Superior temporal gyrus (tissue), 1 donor: ENCODE measurements around the gene BACH2.
"Not testable (repeated sequence)": the region's sequence is repeated elsewhere in the genome, so short reads cannot be mapped to it uniquely, and the experiment has no call there.

Experiments used
- DNase-seq: peaks from one replicate; pipeline ENCODE4 v3.0.0-alpha.2; 2016; ENCODE audit errors: extremely low spot score

BACH2 gene

GRCh38 chr6:90126839-90127238 is 169.8 kb downstream of the BACH2 start:
- DNase-seq = peak; percentile 9

- peak; percentile 37 for DNase-seq
Measured at GRCh38 chr6:90126181-90126580, 170.5 kb downstream of the BACH2 start.

- peak; percentile 10 for DNase-seq
Measured at GRCh38 chr6:90124874-90125510, 171.7 kb downstream of the BACH2 start.

GRCh38 chr6:90123831-90124230 is 172.8 kb downstream of the BACH2 start:
- DNase-seq = no peak

GRCh38 chr6:90121982-90122381 is 174.7 kb downstream of the BACH2 start:
- no peak for DNase-seq

DNA sequence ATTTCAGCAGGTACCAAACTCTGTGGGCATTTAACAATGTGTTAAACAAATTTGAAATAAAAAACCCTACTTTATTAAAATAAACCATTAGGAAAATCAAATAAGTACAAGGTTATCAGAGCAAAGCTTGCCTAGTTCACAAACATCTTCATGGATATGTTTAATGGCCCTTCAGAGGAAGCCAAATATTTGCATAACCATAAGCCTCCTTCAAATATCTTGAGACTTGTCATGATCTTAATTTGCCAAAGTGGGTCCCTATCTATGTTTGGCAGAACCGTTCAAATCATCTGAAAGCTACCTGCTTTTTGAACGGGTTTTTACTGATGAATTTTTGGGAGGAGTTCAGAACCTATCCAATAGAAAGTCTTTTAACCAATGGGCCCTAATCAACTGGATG is 176.3 kb downstream of the BACH2 start:
- DNase-seq = no peak

- no peak for DNase-seq
Measured at GRCh38 chr6:90119618-90120017, 177.0 kb downstream of the BACH2 start.

GRCh38 chr6:90118581-90118980 is 178.1 kb downstream of the BACH2 start:
- no peak for DNase-seq

- no peak for DNase-seq
Measured at GRCh38 chr6:90118069-90118468, 178.6 kb downstream of the BACH2 start.

DNA sequence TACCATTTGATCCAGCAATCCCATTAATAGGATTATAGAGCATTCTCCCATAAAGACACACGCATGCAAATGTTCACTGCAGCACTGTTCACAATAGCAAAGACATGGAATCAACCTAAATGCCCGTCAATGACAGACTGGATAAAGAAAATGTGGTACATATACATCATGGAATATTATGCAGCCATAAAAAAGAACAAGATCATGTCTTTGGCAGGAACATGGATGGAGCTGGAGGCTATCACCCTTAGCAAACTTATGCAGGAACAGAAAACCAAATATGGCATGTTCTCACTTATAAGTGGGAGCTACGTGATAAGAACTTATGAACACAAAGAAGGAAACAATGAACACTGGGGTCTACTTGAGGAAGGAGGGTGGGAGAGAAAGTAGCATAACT is 180.5 kb downstream of the BACH2 start:
- not testable (repeated sequence) for DNase-seq

DNA sequence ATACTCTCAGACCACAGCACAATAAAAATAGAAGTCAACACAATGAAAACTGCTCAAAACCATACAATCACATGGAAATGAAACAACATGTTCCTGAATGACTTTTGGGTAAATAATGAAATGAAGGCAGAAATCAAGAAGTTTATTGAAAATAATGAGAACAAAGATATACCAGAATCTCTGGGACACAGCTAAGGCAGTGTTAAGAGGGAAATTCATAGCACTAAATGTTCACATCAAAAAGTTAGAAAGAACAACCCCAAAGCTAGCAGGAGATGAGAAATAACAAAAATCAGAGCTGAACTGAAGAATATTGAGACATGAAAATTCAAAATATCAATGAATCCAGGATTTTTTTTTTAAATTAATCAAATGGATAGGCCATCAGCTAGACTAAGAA is 183.3 kb downstream of the BACH2 start:
- DNase-seq = no peak

DNA sequence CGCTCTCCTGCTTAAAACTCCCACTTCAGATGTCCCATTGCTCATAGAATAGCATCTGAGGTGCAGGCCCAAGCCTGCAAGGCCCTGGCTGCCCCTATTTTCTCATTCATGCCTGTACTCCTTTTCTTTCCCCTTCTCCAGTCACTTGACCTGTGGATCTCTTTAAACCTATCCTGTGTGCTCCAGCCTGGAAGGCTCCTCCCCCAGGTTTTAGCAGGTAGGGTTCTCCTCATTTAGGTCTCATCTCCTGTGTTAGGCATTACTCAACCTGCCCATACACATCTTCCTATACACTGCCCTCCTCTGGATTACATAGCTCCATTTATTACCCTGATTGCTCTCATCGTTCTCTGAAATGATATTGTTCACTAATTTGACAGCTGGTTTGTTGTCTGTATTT is 185.3 kb downstream of the BACH2 start:
- no peak for DNase-seq

GRCh38 chr6:90110971-90111370 is 185.7 kb downstream of the BACH2 start:
- DNase-seq = no peak

GRCh38 chr6:90109141-90109540 is 187.5 kb downstream of the BACH2 start:
- DNase-seq = no peak

GRCh38 chr6:90107771-90108282 is 188.8 kb downstream of the BACH2 start:
- no peak for DNase-seq

DNA sequence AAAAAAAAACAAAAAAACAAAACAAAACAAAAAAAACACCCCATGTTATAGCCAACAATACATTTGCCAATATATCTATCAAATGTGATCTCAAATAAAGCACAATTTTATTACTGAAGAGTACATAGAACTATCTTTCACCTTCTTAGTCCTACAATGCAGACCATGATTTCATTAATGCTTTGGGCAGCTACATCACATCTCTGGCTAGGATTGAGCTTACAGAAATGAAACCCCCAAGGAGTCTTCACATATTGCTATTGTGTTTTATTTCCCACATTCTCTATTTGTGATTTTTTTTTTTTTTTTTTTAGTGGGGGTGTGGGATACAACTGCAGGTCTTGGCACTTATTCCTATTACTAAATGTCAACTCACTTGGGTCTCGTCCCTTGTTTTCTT is 189.3 kb downstream of the BACH2 start:
- no peak for DNase-seq

GRCh38 chr6:90106449-90106848 is 190.2 kb downstream of the BACH2 start:
- DNase-seq = no peak

- no peak for DNase-seq
Measured at GRCh38 chr6:90105506-90106170, 191.0 kb downstream of the BACH2 start.

- no peak for DNase-seq
Measured at GRCh38 chr6:90103056-90103800, 193.4 kb downstream of the BACH2 start.

DNA sequence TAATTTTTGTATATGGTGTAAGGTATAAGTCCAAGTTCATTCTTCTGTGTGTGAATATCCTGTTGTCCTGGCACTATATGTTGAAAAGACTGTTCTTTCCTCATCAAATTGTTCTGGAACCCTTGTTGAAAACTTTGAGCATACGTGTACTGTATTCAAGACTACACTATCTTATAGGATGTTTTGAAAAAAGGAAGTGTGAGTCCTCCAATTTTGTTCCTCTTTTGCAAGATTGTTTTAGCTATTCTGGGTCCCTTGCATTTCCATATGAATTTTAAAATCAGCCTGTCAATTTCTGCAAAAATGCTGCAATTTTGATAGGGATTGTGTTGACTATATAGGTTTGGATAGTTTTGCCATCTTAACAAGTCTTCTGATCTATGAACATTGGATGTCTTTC is 195.2 kb downstream of the BACH2 start:
- DNase-seq = no peak

GRCh38 chr6:90100059-90100665 is 196.5 kb downstream of the BACH2 start:
- DNase-seq = no peak

- DNase-seq = no peak
Measured at GRCh38 chr6:90098627-90099026, 198.0 kb downstream of the BACH2 start.
